IPS-18c (cell line): Measurements from ENCODE around the gene PGF.

Experiments used
- H3K4me3 ChIP-seq: 2 replicates; pipeline ENCODE4 v1.7.0; 2013; ENCODE audit warnings: low read depth, mild to moderate bottlenecking, low read length, moderate library complexity; ENCODE audit not compliant: insufficient read depth
- H3K9me3 ChIP-seq: one replicate; pipeline ENCODE4 v1.6.1; 2013; ENCODE audit warnings: mild to moderate bottlenecking, low read length, moderate library complexity; ENCODE audit not compliant: control insufficient read depth, insufficient read depth

Gene PGF

GRCh38 chr14:74964787-74965485, 9.5 kb upstream of the PGF start:
- Histone ChIP-seq H3K9me3 (no peaks in the 10 kb centered on the region), H3K4me3 (no peak overlapping the region)

GRCh38 chr14:74963705-74964271, 8.4 kb upstream of the PGF start:
- Histone ChIP-seq H3K9me3 (no peaks in the 10 kb centered on the region), H3K4me3 (no peak overlapping the region)

GRCh38 chr14:74963178-74963704, 7.8 kb upstream of the PGF start:
- Histone ChIP-seq H3K9me3 (no peaks in the 10 kb centered on the region), H3K4me3 (no peak overlapping the region)

GRCh38 chr14:74962493-74962892, 7.1 kb upstream of the PGF start:
- Histone ChIP-seq H3K4me3 (no peak overlapping the region), H3K9me3 (no peaks in the 10 kb centered on the region)

- H3K4me3 ChIP-seq, result no peak overlapping the region
Observed at GRCh38 chr14:74962046-74962445, 6.6 kb upstream of the PGF start.

GRCh38 chr14:74961238-74961911, 6.0 kb upstream of the PGF start:
- Histone ChIP-seq H3K4me3 (no peak overlapping the region), H3K9me3 (no peaks in the 10 kb centered on the region)

More at GRCh38 chr14:74962046-74962445, 6.6 kb upstream of the PGF start:
- H3K9me3 ChIP-seq, result no peaks in the 10 kb centered on the region

GRCh38 chr14:74960736-74961135, 5.3 kb upstream of the PGF start:
- no peak overlapping the region for H3K4me3 ChIP-seq
- H3K9me3 ChIP-seq, result no peaks in the 10 kb centered on the region

GRCh38 chr14:74959596-74960180, 4.3 kb upstream of the PGF start:
- no peak overlapping the region for H3K4me3 ChIP-seq

GRCh38 chr14:74956280-74957072, 1.1 kb upstream of the PGF start:
- H3K9me3 ChIP-seq, result no peaks in the 10 kb centered on the region
- peak overlapping the region; percentile 57; the same call in 1 of the 2 replicates for H3K4me3 ChIP-seq

More at GRCh38 chr14:74959596-74960180, 4.3 kb upstream of the PGF start:
- no peaks in the 10 kb centered on the region for H3K9me3 ChIP-seq

- Histone ChIP-seq H3K9me3 (no peaks in the 10 kb centered on the region), H3K4me3 (peak overlapping the region; percentile 57)
Observed at GRCh38 chr14:74956027-74956279, 556 bp upstream of the PGF start.

GRCh38 chr14:74954947-74955228, 509 bp downstream of the PGF start:
- peak overlapping the region; percentile 57 for H3K4me3 ChIP-seq
- no peaks in the 10 kb centered on the region for H3K9me3 ChIP-seq

GRCh38 chr14:74954232-74954946, 1.0 kb downstream of the PGF start:
- H3K9me3 ChIP-seq, result no peaks in the 10 kb centered on the region
- no peak overlapping the region for H3K4me3 ChIP-seq

- no peak overlapping the region for H3K4me3 ChIP-seq
Observed at GRCh38 chr14:74953686-74954085, 1.7 kb downstream of the PGF start.

GRCh38 chr14:74952697-74953484, 2.5 kb downstream of the PGF start:
- Histone ChIP-seq H3K4me3 (no peak overlapping the region), H3K9me3 (no peaks in the 10 kb centered on the region)

More at GRCh38 chr14:74953686-74954085, 1.7 kb downstream of the PGF start:
- H3K9me3 ChIP-seq, result no peaks in the 10 kb centered on the region

GRCh38 chr14:74952180-74952665, 3.2 kb downstream of the PGF start:
- H3K4me3 ChIP-seq, result no peak overlapping the region

More at GRCh38 chr14:74952180-74952665, 3.2 kb downstream of the PGF start:
- H3K9me3 ChIP-seq, result no peaks in the 10 kb centered on the region
